ENCODE results near the gene CAMK1D.

CAMK1D gene

GRCh38 chr10:12642036-12642435, 292.7 kb downstream of the CAMK1D start:
- H3K4me3 ChIP-seq: no peak overlapping the region
- H3K4me2 ChIP-seq: no peak overlapping the region
- H3K36me3 ChIP-seq: no peaks in the 10 kb centered on the region
- no peak overlapping the region for H3K27ac ChIP-seq
- no peak overlapping the region for H3K9ac ChIP-seq
- H3K27me3 ChIP-seq: no peaks in the 10 kb centered on the region
- H3K9me3 ChIP-seq (replicated peaks in 1 of 11): no peaks in the 10 kb centered on the region
- peaks cover 0 to 22% (median 11%) of the 10 kb centered on the region in 10 experiments; a peak in 16 of 20 replicates for H3K4me1 ChIP-seq
- no peak for TF ChIP-seq Cebpa-rat (IDR thresholded peaks at IDR 0.05)
- H4K20me1 ChIP-seq: peaks cover 0 to 17% (median 0%) of the 10 kb centered on the region in 11 experiments; a peak in 8 of 22 replicates

GRCh38 chr10:12643279-12643678, 293.9 kb downstream of the CAMK1D start:
- peaks cover 0 to 10% (median 3%) of the 10 kb centered on the region in 10 experiments; a peak in 13 of 20 replicates for H3K4me1 ChIP-seq
- H3K27ac ChIP-seq: no peak overlapping the region
- H3K4me2 ChIP-seq: no peak overlapping the region
- no peaks in the 10 kb centered on the region for H3K9me3 ChIP-seq (replicated peaks in 1 of 11)
- peaks cover 0 to 10% (median 0%) of the 10 kb centered on the region in 11 experiments; a peak in 7 of 22 replicates for H4K20me1 ChIP-seq
- H3K9ac ChIP-seq: no peak overlapping the region
- no peaks in the 10 kb centered on the region for H3K36me3 ChIP-seq
- TF ChIP-seq Cebpa-rat (IDR thresholded peaks at IDR 0.05): no peak
- no peak overlapping the region for H3K4me3 ChIP-seq
- no peaks in the 10 kb centered on the region for H3K27me3 ChIP-seq

GRCh38 chr10:12644380-12645144, 295.2 kb downstream of the CAMK1D start:
- no peak for TF ChIP-seq Cebpa-rat (IDR thresholded peaks at IDR 0.05)
- Histone ChIP-seq H3K27me3 (no peaks in the 10 kb centered on the region), H3K4me3 (no peak overlapping the region), H3K9ac (no peak overlapping the region), H3K4me2 (no peak overlapping the region), H4K20me1 (peaks cover 0 to 3% (median 0%) of the 10 kb centered on the region in 11 experiments; a peak in 4 of 22 replicates), H3K27ac (no peak overlapping the region), H3K36me3 (no peaks in the 10 kb centered on the region), H3K4me1 (peaks cover 0 to 7% (median 0%) of the 10 kb centered on the region in 10 experiments; a peak in 4 of 20 replicates), H3K9me3 (replicated peaks in 1 of 11) (no peaks in the 10 kb centered on the region)

DNA sequence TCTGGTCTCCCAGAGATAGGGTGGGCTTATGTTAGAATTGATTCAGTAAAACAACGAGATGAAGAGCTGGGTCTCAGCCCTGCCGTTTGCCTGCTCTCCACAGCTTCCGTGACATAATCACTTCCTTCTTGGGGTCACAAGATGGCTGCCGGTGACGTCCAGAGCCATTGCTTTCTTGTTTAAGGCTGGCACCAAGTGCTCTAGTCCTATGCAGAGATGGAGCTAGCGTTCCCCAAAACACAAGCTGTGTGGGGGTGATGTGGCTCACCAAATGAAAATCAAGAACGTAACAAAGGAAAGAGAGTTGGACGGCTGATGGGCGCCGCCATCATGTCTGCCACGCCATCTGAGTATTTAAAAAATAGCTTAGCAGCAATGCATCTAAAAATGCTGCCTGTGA, 296.1 kb downstream of the CAMK1D start:
- no peaks in the 10 kb centered on the region for H3K9me3 ChIP-seq (replicated peaks in 1 of 11)
- H3K9ac ChIP-seq: no peak overlapping the region
- TF ChIP-seq Cebpa-rat (IDR thresholded peaks at IDR 0.05): no peak
- no peak overlapping the region for H3K4me2 ChIP-seq
- no peak overlapping the region for H3K4me3 ChIP-seq
- no peaks in the 10 kb centered on the region for H3K27me3 ChIP-seq
- peaks cover 0 to 5% (median 0%) of the 10 kb centered on the region in 11 experiments; a peak in 3 of 22 replicates for H4K20me1 ChIP-seq
- no peak overlapping the region for H3K27ac ChIP-seq
- H3K4me1 ChIP-seq: no peaks in the 10 kb centered on the region
- peaks cover 0 to 7% (median 0%) of the 10 kb centered on the region in 11 experiments; a peak in 3 of 22 replicates for H3K36me3 ChIP-seq

DNA sequence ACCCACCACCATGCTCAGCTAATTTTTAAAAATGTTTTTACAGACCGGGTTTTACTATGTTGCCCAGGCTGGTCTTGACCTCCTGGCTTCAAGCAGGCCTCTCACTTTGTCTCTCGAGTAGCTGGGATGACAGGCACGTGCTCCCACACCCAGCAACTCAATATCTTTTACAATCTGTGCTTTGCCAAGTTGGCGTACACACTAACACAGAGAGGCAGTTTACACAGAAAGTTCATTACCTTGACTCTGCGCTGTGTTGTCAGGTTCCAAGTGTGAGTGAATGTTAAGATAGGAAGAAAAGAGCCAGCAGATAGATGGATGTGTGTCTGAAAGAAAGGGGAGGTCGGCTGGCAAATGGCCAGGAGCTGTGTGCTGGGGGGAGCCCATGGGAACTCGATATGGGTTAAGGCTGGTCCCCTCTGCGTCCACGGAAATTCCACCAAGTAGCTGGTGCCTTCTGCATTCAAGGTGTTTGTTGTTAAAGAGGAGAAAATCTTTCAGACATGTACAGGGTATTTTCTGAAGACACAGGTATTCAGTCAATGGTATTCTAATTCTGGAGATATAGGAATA, 299.8 kb downstream of the CAMK1D start:
- H3K9ac ChIP-seq: no peak overlapping the region
- H4K20me1 ChIP-seq: peaks cover 0 to 5% (median 0%) of the 10 kb centered on the region in 11 experiments; a peak in 2 of 22 replicates
- peaks cover 0 to 20% (median 7%) of the 10 kb centered on the region in 11 experiments; a peak in 10 of 22 replicates for H3K36me3 ChIP-seq
- no peaks in the 10 kb centered on the region for H3K27me3 ChIP-seq
- TF ChIP-seq Cebpa-rat (IDR thresholded peaks at IDR 0.05): no peak
- no peaks in the 10 kb centered on the region for H3K4me1 ChIP-seq
- no peak overlapping the region for H3K4me3 ChIP-seq
- no peak overlapping the region for H3K4me2 ChIP-seq
- no peak overlapping the region for H3K27ac ChIP-seq
- H3K9me3 ChIP-seq (replicated peaks in 1 of 11): peaks cover 8 to 21% (median 12%) of the 10 kb centered on the region in 11 experiments

DNA sequence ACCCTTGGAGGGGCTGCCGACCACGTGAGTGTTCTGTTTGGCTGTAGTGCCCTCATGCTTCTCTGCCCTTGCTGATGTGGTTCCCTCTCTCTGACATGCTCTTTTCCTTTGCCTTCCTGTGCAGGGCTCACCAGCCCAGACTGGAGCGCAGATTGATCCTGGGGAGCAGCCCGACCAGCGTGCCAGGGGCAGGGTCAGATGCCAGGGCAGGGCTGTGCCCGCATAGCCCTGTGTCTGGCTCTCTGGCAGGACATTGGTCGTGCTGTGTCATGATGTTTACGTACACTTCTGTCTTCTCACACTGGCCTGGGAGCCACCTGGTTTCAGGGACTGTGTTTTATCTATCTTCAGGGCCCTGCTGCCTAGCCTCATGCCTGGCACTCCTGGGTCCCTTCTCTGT, 300.8 kb downstream of the CAMK1D start:
- Histone ChIP-seq H3K9me3 (replicated peaks in 1 of 11) (peaks cover 19 to 31% (median 22%) of the 10 kb centered on the region in 11 experiments), H3K4me3 (no peak overlapping the region), H3K4me1 (no peaks in the 10 kb centered on the region), H4K20me1 (peaks cover 0 to 5% (median 0%) of the 10 kb centered on the region in 11 experiments; a peak in 2 of 22 replicates), H3K9ac (no peak overlapping the region), H3K27me3 (no peaks in the 10 kb centered on the region), H3K4me2 (no peak overlapping the region), H3K36me3 (peaks cover 0 to 21% (median 7%) of the 10 kb centered on the region in 11 experiments; a peak in 11 of 22 replicates), H3K27ac (no peak overlapping the region)
- TF ChIP-seq Cebpa-rat (IDR thresholded peaks at IDR 0.05): no peak

- Histone ChIP-seq H3K27me3 (no peaks in the 10 kb centered on the region), H4K20me1 (peaks cover 0 to 5% (median 0%) of the 10 kb centered on the region in 11 experiments; a peak in 2 of 22 replicates), H3K4me3 (no peak overlapping the region), H3K27ac (no peak overlapping the region), H3K4me2 (no peak overlapping the region), H3K4me1 (peaks cover 0 to 2% (median under 1%) of the 10 kb centered on the region in 10 experiments; a peak in 6 of 20 replicates), H3K36me3 (peaks cover 0 to 21% (median 7%) of the 10 kb centered on the region in 11 experiments; a peak in 11 of 22 replicates), H3K9ac (no peak overlapping the region), H3K9me3 (replicated peaks in 1 of 11) (peaks cover 20 to 34% (median 26%) of the 10 kb centered on the region in 11 experiments)
- TF ChIP-seq Cebpa-rat (IDR thresholded peaks at IDR 0.05): no peak
Measured at GRCh38 chr10:12650538-12651298, 301.4 kb downstream of the CAMK1D start.

DNA sequence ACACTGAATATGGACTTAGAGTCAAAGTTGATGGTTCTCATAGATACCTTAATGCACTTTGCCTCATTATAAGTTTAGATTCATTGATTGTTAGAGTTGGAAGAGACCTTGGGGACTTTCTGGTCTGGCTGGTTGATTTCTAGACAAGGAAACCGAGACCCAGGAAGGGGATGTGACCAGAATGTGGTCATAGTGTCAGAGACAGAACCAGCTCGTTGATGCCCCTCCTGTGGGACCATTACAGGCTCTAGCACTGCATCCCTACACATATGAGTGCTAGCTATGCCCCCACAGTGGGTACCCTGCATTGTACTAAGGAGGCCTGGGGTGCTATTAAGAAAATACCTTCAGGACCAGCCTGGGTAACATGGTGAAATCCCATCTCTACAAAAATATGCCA, 306.6 kb downstream of the CAMK1D start:
- peak overlapping the region in 4 of 11 experiments; percentile 7 to 62 (median 36); a peak in 3 of 22 replicates for H3K9ac ChIP-seq
- no peak overlapping the region; a peak in 1 of 20 replicates for H3K4me3 ChIP-seq
- peaks cover 0 to 17% (median 7%) of the 10 kb centered on the region in 11 experiments; a peak in 10 of 22 replicates for H3K36me3 ChIP-seq
- peak overlapping the region; percentile 39 to 77 (median 58) for H3K4me2 ChIP-seq
- peaks cover 20 to 34% (median 26%) of the 10 kb centered on the region in 11 experiments for H3K9me3 ChIP-seq (replicated peaks in 1 of 11)
- TF ChIP-seq Cebpa-rat (IDR thresholded peaks at IDR 0.05): no peak
- no peak overlapping the region for H3K27ac ChIP-seq
- peaks cover 6 to 12% (median 8%) of the 10 kb centered on the region in 10 experiments for H3K4me1 ChIP-seq
- H4K20me1 ChIP-seq: no peaks in the 10 kb centered on the region
- H3K27me3 ChIP-seq: no peaks in the 10 kb centered on the region
